A549 (cell line): ENCODE measurements around the gene HAPLN2.

Experiments used
- E2F6 ChIP-seq: IDR thresholded peaks from 2 replicates; pipeline ENCODE4 v1.6.1; 2012; ENCODE audit warnings: low read depth, borderline replicate concordance
- EP300 ChIP-seq, 2 experiments: fragments of >200 bp; sonication (Bioruptor Twin); formaldehyde crosslinking; IDR thresholded peaks; 2 replicates in 1 of 2; 3 replicates in 1 of 2; pipeline ENCODE4 v1.6.1; 2016 to 2017
- MAZ ChIP-seq: fragments of 150-350 bp; IDR thresholded peaks from 2 replicates; pipeline ENCODE4 v1.6.1; 2014; ENCODE audit warnings: antibody characterized with exemption, low read depth, low read length, borderline replicate concordance
- ZSCAN20 ChIP-seq: fragments of 250-450 bp; sonication (Bioruptor Pico); IDR thresholded peaks from 2 replicates; pipeline ENCODE4 v1.8.0; 2022; ENCODE audit warnings: mild to moderate bottlenecking, moderate library complexity
- TF ChIP-seq, protein P1 (sequence below): fragments of >200 bp; sonication (Bioruptor Twin); formaldehyde crosslinking; IDR thresholded peaks from 3 replicates; pipeline ENCODE4 v1.5.1; 2016
- TF ChIP-seq, protein P2 (sequence below): fragments of 200-600 bp; sonication (generic); IDR thresholded peaks from 2 replicates; pipeline ENCODE4 v1.6.1; 2016; ENCODE audit warnings: antibody characterized with exemption, mild to moderate bottlenecking, moderate library complexity

DNA sequence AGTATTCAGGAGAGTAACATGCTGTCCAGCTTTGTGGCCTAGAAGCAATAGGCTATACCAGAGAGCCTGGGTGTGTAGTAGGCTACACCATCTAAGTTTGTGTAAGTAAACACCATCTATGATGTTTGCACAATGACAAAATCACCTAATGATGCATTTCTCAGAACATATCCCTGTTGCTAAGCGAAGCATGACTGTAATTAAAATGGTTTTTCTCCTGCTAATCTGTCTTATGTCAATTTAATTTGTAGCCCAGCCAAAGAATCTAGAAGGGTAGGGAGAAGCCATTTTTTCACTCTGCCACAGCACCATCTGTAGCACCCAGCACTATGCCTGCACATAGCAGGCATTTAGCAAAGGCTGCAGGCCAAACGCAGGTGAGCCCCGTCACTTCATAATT, 41.7 kb upstream of the HAPLN2 start:
- TF ChIP-seq, protein P1, sequence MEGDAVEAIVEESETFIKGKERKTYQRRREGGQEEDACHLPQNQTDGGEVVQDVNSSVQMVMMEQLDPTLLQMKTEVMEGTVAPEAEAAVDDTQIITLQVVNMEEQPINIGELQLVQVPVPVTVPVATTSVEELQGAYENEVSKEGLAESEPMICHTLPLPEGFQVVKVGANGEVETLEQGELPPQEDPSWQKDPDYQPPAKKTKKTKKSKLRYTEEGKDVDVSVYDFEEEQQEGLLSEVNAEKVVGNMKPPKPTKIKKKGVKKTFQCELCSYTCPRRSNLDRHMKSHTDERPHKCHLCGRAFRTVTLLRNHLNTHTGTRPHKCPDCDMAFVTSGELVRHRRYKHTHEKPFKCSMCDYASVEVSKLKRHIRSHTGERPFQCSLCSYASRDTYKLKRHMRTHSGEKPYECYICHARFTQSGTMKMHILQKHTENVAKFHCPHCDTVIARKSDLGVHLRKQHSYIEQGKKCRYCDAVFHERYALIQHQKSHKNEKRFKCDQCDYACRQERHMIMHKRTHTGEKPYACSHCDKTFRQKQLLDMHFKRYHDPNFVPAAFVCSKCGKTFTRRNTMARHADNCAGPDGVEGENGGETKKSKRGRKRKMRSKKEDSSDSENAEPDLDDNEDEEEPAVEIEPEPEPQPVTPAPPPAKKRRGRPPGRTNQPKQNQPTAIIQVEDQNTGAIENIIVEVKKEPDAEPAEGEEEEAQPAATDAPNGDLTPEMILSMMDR = no peak
- TF ChIP-seq, protein P2, sequence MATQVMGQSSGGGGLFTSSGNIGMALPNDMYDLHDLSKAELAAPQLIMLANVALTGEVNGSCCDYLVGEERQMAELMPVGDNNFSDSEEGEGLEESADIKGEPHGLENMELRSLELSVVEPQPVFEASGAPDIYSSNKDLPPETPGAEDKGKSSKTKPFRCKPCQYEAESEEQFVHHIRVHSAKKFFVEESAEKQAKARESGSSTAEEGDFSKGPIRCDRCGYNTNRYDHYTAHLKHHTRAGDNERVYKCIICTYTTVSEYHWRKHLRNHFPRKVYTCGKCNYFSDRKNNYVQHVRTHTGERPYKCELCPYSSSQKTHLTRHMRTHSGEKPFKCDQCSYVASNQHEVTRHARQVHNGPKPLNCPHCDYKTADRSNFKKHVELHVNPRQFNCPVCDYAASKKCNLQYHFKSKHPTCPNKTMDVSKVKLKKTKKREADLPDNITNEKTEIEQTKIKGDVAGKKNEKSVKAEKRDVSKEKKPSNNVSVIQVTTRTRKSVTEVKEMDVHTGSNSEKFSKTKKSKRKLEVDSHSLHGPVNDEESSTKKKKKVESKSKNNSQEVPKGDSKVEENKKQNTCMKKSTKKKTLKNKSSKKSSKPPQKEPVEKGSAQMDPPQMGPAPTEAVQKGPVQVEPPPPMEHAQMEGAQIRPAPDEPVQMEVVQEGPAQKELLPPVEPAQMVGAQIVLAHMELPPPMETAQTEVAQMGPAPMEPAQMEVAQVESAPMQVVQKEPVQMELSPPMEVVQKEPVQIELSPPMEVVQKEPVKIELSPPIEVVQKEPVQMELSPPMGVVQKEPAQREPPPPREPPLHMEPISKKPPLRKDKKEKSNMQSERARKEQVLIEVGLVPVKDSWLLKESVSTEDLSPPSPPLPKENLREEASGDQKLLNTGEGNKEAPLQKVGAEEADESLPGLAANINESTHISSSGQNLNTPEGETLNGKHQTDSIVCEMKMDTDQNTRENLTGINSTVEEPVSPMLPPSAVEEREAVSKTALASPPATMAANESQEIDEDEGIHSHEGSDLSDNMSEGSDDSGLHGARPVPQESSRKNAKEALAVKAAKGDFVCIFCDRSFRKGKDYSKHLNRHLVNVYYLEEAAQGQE = no peak
- TF ChIP-seq E2F6 (no peak), ZSCAN20 (CRISPR knock-in tag) (no peak), EP300 (IDR thresholded peaks at IDR 0.05) (no peak), MAZ (no peak)
